Measurements from ENCODE around the gene LRCH4. TPM values are rescaled to one million over a fixed set of nuclear protein-coding genes. Genes with fewer than 3 reads are reported as not detected.

The LRCH4 gene
- total and polyA plus RNA-seq, 2 of the 8 experiments (the other 6 are each of a cell fraction or from before 2014, with no cell fraction given), result 15.5 to 36.6 TPM

DNA sequence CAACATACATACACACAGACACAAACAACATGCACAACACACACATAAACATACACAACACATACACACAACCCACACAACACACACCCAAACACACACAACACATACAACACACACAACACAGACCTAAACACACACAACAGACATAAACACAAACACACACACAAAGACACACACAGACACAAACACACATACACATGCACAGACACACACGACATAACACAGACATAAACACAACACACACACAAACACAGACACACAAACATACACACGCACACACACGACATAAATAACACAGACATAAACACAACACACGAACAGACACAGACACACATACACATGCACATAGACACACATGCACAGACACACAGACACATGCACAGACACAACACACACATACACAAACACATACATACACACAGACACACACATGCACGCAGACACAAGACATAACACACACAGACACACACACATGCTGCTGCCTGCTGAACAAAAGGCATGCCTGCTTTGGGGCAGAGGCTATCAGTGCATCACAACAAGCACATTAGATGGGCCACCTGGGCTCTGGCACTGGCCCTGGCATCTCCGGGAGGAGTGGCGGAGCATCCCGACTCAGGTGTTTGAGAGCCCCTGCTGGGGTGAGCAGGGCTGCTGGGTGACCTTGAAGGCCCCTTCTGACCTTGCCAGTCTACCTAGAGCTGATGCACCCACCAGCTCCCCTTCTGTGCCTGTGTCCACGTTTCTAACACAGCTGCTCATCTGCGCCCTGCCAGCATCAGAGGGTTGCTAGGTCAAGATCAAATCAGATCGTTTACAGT, 5.3 kb downstream of the LRCH4 start:
- DNase-seq (ENCODE audit: low read depth in 1 of 2, low spot score in 2 of 2) (no peak), FAIRE-seq (peak; percentile 66)
- Histone ChIP-seq H3K4me3 (ENCODE audit: extremely low read depth in 1 of 4, insufficient read depth in 2 of 4, low read depth in 3 of 4, low read length in 4 of 4) (no peak overlapping the region), H3K79me2 (ENCODE audit: control insufficient read depth in 1 of 2, insufficient read depth in 2 of 2, low read length in 2 of 2) (peaks cover 0 to 11% of the 10 kb centered on the region in 2 experiments; a peak in 1 of 4 replicates), H2AFZ (ENCODE audit: low read length) (no peak overlapping the region), H3K4me2 (ENCODE audit: insufficient read depth in 1 of 2, low read depth in 2 of 2, low read length in 2 of 2) (no peak overlapping the region), H3K79me1 (ENCODE audit: low read depth, low read length) (peaks cover 5% of the 10 kb centered on the region), H3K18ac (ENCODE audit: extremely low read depth, low read length) (no peak overlapping the region), H2BK20ac (ENCODE audit: low read length) (no peak overlapping the region), H2BK5ac (ENCODE audit: low read depth, low read length) (peak overlapping the region; percentile 46), H3K27me3 (replicated peaks in 1 of 4; ENCODE audit: control insufficient read depth in 3 of 4, extremely low read depth in 1 of 4, insufficient read depth in 3 of 4, low read length in 3 of 4) (peaks cover 0 to 2% (median 0%) of the 10 kb centered on the region in 4 experiments; a peak in 1 of 7 replicates), H3K27ac (ENCODE audit: low read depth, low read length) (no peak overlapping the region), H2AK5ac (ENCODE audit: low read depth, low read length) (no peak overlapping the region; the same call in 1 of the 2 replicates), H3K23ac (ENCODE audit: insufficient read length) (no peak overlapping the region), H4K8ac (ENCODE audit: extremely low read depth, insufficient read depth, low read length) (no peak overlapping the region), H3K9ac (replicated peaks in 1 of 4; ENCODE audit: extremely low read depth in 1 of 4, low read depth in 3 of 4, low read length in 3 of 4) (no peak overlapping the region), H2BK120ac (replicated peaks; ENCODE audit: low read depth, low read length) (no peak overlapping the region), H4K5ac (ENCODE audit: insufficient read length, low read depth, low read length) (no peak overlapping the region), H4K20me1 (replicated peaks in 1 of 2; ENCODE audit: control insufficient read depth in 1 of 2, insufficient read depth in 2 of 2, low read length in 2 of 2) (peaks cover 2 to 16% of the 10 kb centered on the region in 2 experiments), H3K4me1 (replicated peaks in 1 of 4; ENCODE audit: control insufficient read depth in 3 of 4, insufficient read depth in 4 of 4, low read length in 3 of 4) (peaks cover 0 to 22% (median 13%) of the 10 kb centered on the region in 4 experiments; a peak in 6 of 7 replicates), H3K36me3 (ENCODE audit: control insufficient read depth in 2 of 4, insufficient read depth in 4 of 4, low read length in 3 of 4) (peaks cover 15 to 36% (median 31%) of the 10 kb centered on the region in 4 experiments), H2BK15ac (ENCODE audit: low read length) (no peak overlapping the region), H3K23me2 (ENCODE audit: low read depth, low read length) (peaks cover 13% of the 10 kb centered on the region), H3K14ac (ENCODE audit: insufficient read length) (no peak overlapping the region), H3K56ac (replicated peaks; ENCODE audit: insufficient read length, low read depth, low read length) (peak overlapping the region; percentile 99), H3K9me3 (ENCODE audit: insufficient read depth in 2 of 2, low read depth in 1 of 2, low read length in 1 of 2) (no peaks in the 10 kb centered on the region), H3K4ac (replicated peaks; ENCODE audit: insufficient read length, low read depth, low read length) (peak overlapping the region; percentile 7), H4K91ac (replicated peaks; ENCODE audit: insufficient read length, low read length) (no peak overlapping the region), H2BK12ac (ENCODE audit: low read depth, low read length) (no peak overlapping the region; the same call in 1 of the 2 replicates)
- 86% methylated on average over 11 of the region's 11 CpGs; no CpG with 5 or more reads in 1 of the 2 experiments for WGBS, 2 experiments (ENCODE audit: extremely low coverage in 1 of 2, insufficient coverage in 1 of 2, insufficient read length in 1 of 2, insufficient replicate concordance in 2 of 2, low coverage in 1 of 2, low lambda C conversion rate in 2 of 2, missing lambda C conversion rate in 1 of 2)
- peak; percentile 33; the same call in 1 of the 2 replicates for TF ChIP-seq POLR2AphosphoS5 (IDR thresholded peaks at IDR 0.05; ENCODE audit: low read depth, low read length)
- TF ChIP-seq BACH1 (IDR thresholded peaks at IDR 0.05; ENCODE audit: low read length), result no peak
- POLR2A ChIA-PET (ENCODE audit: partially characterized antibody), result interaction anchor here (0.9 to 6.7 kb wide), 4 partner anchors 8 to 152 kb away, joined by 3 to 83 read pairs (median 4); partner anchors contain the start of genes SAP25 and ZCWPW1
- CTCF ChIA-PET (ENCODE audit: partially characterized antibody), result interaction anchor here (0.8 to 11.4 kb wide), 2 partner anchors 17 to 124 kb away, joined by 3 to 171 read pairs; no protein-coding TSS in a partner anchor

Measured in H1 (cell line).